ENCODE data around the gene FIS1. TPM values are rescaled to one million over a fixed set of nuclear protein-coding genes. Genes with fewer than 3 reads are reported as not detected.

Gene FIS1
- total and polyA plus RNA-seq, 3 experiments from 2014 or later: 137 to 206 (median 139) TPM

DNA sequence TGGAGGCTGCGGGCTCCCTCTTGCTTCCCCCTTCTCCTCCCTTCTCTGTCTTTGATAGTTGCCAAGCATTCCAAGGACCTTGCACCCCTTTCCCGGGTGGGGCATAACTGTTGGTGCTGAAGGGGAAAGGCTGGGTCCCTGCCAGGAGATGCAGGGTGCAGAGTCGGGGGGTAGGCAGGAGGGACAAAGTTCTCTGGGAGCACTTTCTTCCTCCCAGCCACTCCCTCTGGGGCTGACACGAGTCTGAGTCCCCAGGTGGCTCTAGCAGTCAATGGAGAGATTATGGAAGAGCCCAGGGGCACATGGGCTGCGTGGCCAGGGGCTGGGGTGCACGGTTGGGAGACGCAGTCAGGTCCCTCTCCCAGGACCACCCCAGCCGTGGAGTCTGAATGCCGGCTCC is 9.4 kb downstream of the FIS1 start:
- no peaks in the 10 kb centered on the region for H3K9me3 Mint-ChIP-seq
- H3K27ac Mint-ChIP-seq: peak overlapping the region in 1 of 8 donors; percentile 80
- Histone ChIP-seq H3K9me3 (ENCODE audit: low read length) (no peaks in the 10 kb centered on the region), H3K27me3 (ENCODE audit: insufficient read depth, low read length, poor library complexity, severe bottlenecking) (no peaks in the 10 kb centered on the region), H3K4me1 (ENCODE audit: insufficient read depth, low read length) (no peaks in the 10 kb centered on the region), H3K4me3 (ENCODE audit: low read length) (no peak overlapping the region), H3K27ac (ENCODE audit: low read depth, low read length) (no peak overlapping the region), H3K36me3 (ENCODE audit: insufficient read depth, low read length) (peaks cover 16% of the 10 kb centered on the region)
- ChIA-PET CTCF (interaction anchor here (1.2 to 2.6 kb wide), 3 partner anchors 8 to 47 kb away, joined by 3 to 18 read pairs (median 6); no protein-coding TSS in a partner anchor), POLR2A (no interaction called here)
- DNase-seq: no peak
- peaks cover 0 to 3% (median under 1%) of the 10 kb centered on the region in 3 donors for H3K4me1 Mint-ChIP-seq
- H3K27me3 Mint-ChIP-seq: peaks cover 0 to 1% of the 10 kb centered on the region in 2 donors
- H3K36me3 Mint-ChIP-seq: peaks cover 0 to 47% (median 0%) of the 10 kb centered on the region in 3 donors
- H3K4me3 Mint-ChIP-seq: no peak overlapping the region

- Histone ChIP-seq H3K9me3 (ENCODE audit: low read length) (no peaks in the 10 kb centered on the region), H3K27me3 (ENCODE audit: insufficient read depth, low read length, poor library complexity, severe bottlenecking) (no peaks in the 10 kb centered on the region), H3K4me3 (ENCODE audit: low read length) (no peak overlapping the region), H3K4me1 (ENCODE audit: insufficient read depth, low read length) (no peaks in the 10 kb centered on the region), H3K36me3 (ENCODE audit: insufficient read depth, low read length) (peaks cover 13% of the 10 kb centered on the region), H3K27ac (ENCODE audit: low read depth, low read length) (no peak overlapping the region)
- POLR2A ChIA-PET: no interaction called here
- Mint-ChIP-seq H3K4me1 (peaks cover 0 to 5% (median 0%) of the 10 kb centered on the region in 3 donors), H3K4me3 (no peak overlapping the region), H3K27me3 (peaks cover 0 to 1% of the 10 kb centered on the region in 2 donors), H3K27ac (peak overlapping the region in 1 of 8 donors; percentile 47), H3K9me3 (no peaks in the 10 kb centered on the region), H3K36me3 (peaks cover 0 to 44% (median 0%) of the 10 kb centered on the region in 3 donors)
- DNase-seq: no peak
- CTCF ChIA-PET: interaction anchor here (1.0 to 2.6 kb wide), 4 partner anchors 9 to 47 kb away, joined by 3 to 18 read pairs (median 4); no protein-coding TSS in a partner anchor
Observed at GRCh38 chr7:101235050-101235449, 9.8 kb downstream of the FIS1 start.

DNA sequence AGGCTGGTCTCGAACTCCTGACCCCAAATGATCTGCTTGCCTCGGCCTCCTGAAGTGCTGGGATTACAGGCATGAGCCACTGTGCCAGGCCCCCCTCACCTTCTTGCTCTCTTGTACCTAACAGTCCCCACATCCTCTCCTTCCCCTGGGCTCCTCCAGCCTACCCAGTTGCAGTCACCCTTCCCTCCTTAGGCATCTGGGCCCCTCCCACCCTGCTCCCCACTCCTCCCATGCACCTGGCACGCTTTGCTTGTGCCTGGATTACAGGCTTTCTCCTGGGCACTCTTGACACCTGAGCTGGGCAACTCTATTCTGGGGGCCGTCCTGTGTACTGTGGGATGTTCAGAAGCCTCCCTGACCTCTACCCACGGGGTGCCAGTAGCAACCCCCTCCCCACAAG is 10.2 kb downstream of the FIS1 start:
- Mint-ChIP-seq H3K4me3 (no peak overlapping the region), H3K9me3 (no peaks in the 10 kb centered on the region), H3K36me3 (peaks cover 0 to 43% (median 0%) of the 10 kb centered on the region in 3 donors), H3K27me3 (peaks cover 0 to 1% of the 10 kb centered on the region in 2 donors), H3K27ac (peak overlapping the region in 2 of 8 donors; percentile 47 to 89), H3K4me1 (peaks cover 0 to 5% (median 0%) of the 10 kb centered on the region in 3 donors)
- Histone ChIP-seq H3K9me3 (ENCODE audit: low read length) (no peaks in the 10 kb centered on the region), H3K36me3 (ENCODE audit: insufficient read depth, low read length) (peaks cover 9% of the 10 kb centered on the region), H3K4me3 (ENCODE audit: low read length) (no peak overlapping the region), H3K27me3 (ENCODE audit: insufficient read depth, low read length, poor library complexity, severe bottlenecking) (no peaks in the 10 kb centered on the region), H3K4me1 (ENCODE audit: insufficient read depth, low read length) (no peaks in the 10 kb centered on the region), H3K27ac (ENCODE audit: low read depth, low read length) (no peak overlapping the region)
- no peak for DNase-seq
- ChIA-PET CTCF (interaction anchor here (1.0 to 2.6 kb wide), 4 partner anchors 9 to 48 kb away, joined by 3 to 18 read pairs (median 4); no protein-coding TSS in a partner anchor), POLR2A (no interaction called here)

DNA sequence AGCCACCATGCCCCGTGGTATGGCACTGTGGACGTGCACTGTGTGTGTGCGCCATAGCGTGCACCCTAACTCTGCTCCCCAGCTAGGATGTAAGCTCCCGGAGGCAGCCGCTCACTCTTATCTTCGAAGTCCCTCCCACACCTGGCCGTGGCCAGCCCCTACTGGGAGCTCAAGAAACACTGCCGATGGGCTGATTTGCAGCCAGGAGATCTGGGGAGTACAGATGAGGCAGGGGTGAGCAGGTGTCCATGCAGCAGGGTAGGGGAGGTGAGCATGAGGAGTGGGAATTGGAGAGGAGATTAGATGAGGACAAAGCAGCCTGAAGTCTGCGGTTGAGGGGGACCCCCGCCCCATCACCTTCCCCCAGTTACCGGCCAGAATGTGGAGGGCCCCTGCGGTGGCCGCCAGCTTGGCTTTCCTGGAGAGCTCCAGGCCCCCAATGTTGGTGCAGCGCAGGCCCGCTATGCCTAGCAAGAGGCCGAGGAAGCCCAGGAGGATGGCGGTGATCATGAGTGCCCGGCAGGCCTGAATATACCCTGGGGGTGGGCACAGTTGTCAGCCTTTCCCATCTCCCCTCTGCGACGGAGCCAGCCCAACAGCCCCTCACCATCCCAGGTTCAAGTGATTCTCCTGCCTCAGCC is 10.9 kb downstream of the FIS1 start:
- Mint-ChIP-seq H3K27ac (peak overlapping the region in 1 of 8 donors; percentile 46), H3K36me3 (peaks cover 0 to 42% (median 0%) of the 10 kb centered on the region in 3 donors), H3K27me3 (peaks cover 0 to 1% of the 10 kb centered on the region in 2 donors), H3K4me3 (no peak overlapping the region), H3K4me1 (peaks cover 0 to 5% (median 0%) of the 10 kb centered on the region in 3 donors), H3K9me3 (no peaks in the 10 kb centered on the region)
- no peaks in the 10 kb centered on the region for H3K4me1 ChIP-seq (ENCODE audit: insufficient read depth, low read length)
- ChIA-PET CTCF (interaction anchor here (1.0 to 2.6 kb wide), 2 partner anchors 10 to 14 kb away, joined by 3 to 18 read pairs; no protein-coding TSS in a partner anchor), POLR2A (no interaction called here)
- H3K9me3 ChIP-seq (ENCODE audit: low read length): no peaks in the 10 kb centered on the region
- no peak overlapping the region for H3K27ac ChIP-seq (ENCODE audit: low read depth, low read length)
- H3K36me3 ChIP-seq (ENCODE audit: insufficient read depth, low read length): peaks cover 6% of the 10 kb centered on the region
- no peak for DNase-seq
- no peak overlapping the region for H3K4me3 ChIP-seq (ENCODE audit: low read length)
- H3K27me3 ChIP-seq (ENCODE audit: insufficient read depth, low read length, poor library complexity, severe bottlenecking): no peaks in the 10 kb centered on the region

GRCh38 chr7:101232141-101232850 is 12.6 kb downstream of the FIS1 start:
- Mint-ChIP-seq H3K4me1 (peaks cover 0 to 5% (median 0%) of the 10 kb centered on the region in 3 donors), H3K27me3 (peaks cover 0 to 1% of the 10 kb centered on the region in 2 donors), H3K36me3 (peaks cover 0 to 43% (median 2%) of the 10 kb centered on the region in 3 donors), H3K27ac (peak overlapping the region in 2 of 8 donors; percentile 50 to 84), H3K9me3 (no peaks in the 10 kb centered on the region), H3K4me3 (no peak overlapping the region)
- DNase-seq: no peak
- Histone ChIP-seq H3K4me1 (ENCODE audit: insufficient read depth, low read length) (no peaks in the 10 kb centered on the region), H3K27me3 (ENCODE audit: insufficient read depth, low read length, poor library complexity, severe bottlenecking) (no peaks in the 10 kb centered on the region), H3K27ac (ENCODE audit: low read depth, low read length) (no peak overlapping the region), H3K4me3 (ENCODE audit: low read length) (no peak overlapping the region), H3K36me3 (ENCODE audit: insufficient read depth, low read length) (peaks cover 5% of the 10 kb centered on the region), H3K9me3 (ENCODE audit: low read length) (no peaks in the 10 kb centered on the region)
- CTCF ChIA-PET: no interaction called here
- POLR2A ChIA-PET: no interaction called here

DNA sequence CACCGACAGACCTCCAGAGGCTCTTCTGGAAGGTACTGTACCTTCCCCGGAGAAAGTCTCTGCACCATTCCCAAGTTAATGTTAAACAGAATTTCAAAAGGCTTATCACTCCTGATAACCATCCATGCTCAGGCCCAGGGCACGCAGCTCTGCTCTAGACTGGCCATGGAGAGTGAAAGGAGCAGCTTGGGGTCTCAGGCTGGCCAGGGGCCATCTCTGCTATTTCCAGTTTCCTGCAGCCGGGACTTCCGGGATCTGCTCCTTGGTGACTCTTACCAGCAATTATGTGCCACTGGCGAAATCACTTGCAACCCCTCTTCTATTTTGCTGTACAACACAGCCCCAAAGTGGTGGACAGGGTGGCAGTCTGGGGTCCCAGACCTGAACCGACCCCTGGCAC is 13.2 kb downstream of the FIS1 start:
- H3K36me3 ChIP-seq (ENCODE audit: insufficient read depth, low read length): no peaks in the 10 kb centered on the region
- ChIA-PET CTCF (interaction anchor here (1.3 kb wide), 1 partner anchor 13 kb away, joined by 5 read pairs; no protein-coding TSS in a partner anchor), POLR2A (no interaction called here)
- no peaks in the 10 kb centered on the region for H3K27me3 ChIP-seq (ENCODE audit: insufficient read depth, low read length, poor library complexity, severe bottlenecking)
- Mint-ChIP-seq H3K9me3 (no peaks in the 10 kb centered on the region), H3K4me1 (peaks cover 0 to 5% (median 0%) of the 10 kb centered on the region in 3 donors), H3K4me3 (no peak overlapping the region), H3K36me3 (peaks cover 0 to 44% (median 4%) of the 10 kb centered on the region in 3 donors), H3K27me3 (peaks cover 0 to 1% of the 10 kb centered on the region in 2 donors), H3K27ac (peak overlapping the region in 2 of 8 donors; percentile 7 to 29)
- no peak for DNase-seq
- no peaks in the 10 kb centered on the region for H3K9me3 ChIP-seq (ENCODE audit: low read length)
- H3K27ac ChIP-seq (ENCODE audit: low read depth, low read length): no peak overlapping the region
- H3K4me3 ChIP-seq (ENCODE audit: low read length): no peak overlapping the region
- H3K4me1 ChIP-seq (ENCODE audit: insufficient read depth, low read length): no peaks in the 10 kb centered on the region

DNA sequence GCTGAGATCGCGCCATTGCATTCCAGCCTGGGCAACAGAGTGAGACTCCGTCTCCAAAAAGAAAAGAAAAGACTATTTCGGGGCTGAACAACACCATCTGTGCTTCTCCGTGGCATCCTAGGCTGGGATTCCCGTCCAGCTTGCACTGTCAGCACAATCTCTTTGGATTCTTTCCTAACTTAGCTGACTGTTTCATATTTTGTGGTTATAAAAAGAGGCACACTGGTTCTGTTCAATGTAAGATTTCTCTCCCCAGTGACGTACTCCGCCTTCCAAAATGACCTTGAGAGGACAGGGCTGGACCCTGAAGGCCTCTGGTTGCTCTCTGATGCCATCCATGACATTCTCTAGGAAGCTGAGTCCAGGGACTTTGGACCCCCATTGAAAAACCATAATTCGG is 18.2 kb downstream of the FIS1 start:
- no peaks in the 10 kb centered on the region for H3K9me3 ChIP-seq (ENCODE audit: low read length)
- no peaks in the 10 kb centered on the region for H3K27me3 Mint-ChIP-seq
- H3K27ac ChIP-seq (ENCODE audit: low read depth, low read length): no peak overlapping the region
- peaks cover 0 to 70% (median 11%) of the 10 kb centered on the region in 3 donors for H3K36me3 Mint-ChIP-seq
- H3K27me3 ChIP-seq (ENCODE audit: insufficient read depth, low read length, poor library complexity, severe bottlenecking): no peaks in the 10 kb centered on the region
- peaks cover 9% of the 10 kb centered on the region for H3K36me3 ChIP-seq (ENCODE audit: insufficient read depth, low read length)
- H3K4me3 ChIP-seq (ENCODE audit: low read length): no peak overlapping the region
- no peak for DNase-seq
- ChIA-PET POLR2A (interaction anchor here (0.9 kb wide), 1 partner anchor 8 kb away, joined by 4 read pairs; the partner anchor contains the start of gene ZNHIT1), CTCF (interaction anchor here (1.7 to 2.3 kb wide), 2 partner anchors 9 to 17 kb away, joined by 5 to 9 read pairs; partner anchors contain the start of genes FIS1, PLOD3 and ZNHIT1)
- no peak overlapping the region for H3K4me3 Mint-ChIP-seq
- H3K27ac Mint-ChIP-seq: no peak overlapping the region
- no peaks in the 10 kb centered on the region for H3K9me3 Mint-ChIP-seq
- no peaks in the 10 kb centered on the region for H3K4me1 ChIP-seq (ENCODE audit: insufficient read depth, low read length)
- peaks cover 0 to 8% (median 6%) of the 10 kb centered on the region in 3 donors for H3K4me1 Mint-ChIP-seq
